Activated CD4-positive, alpha-beta T cell treated with anti-CD3 and anti-CD28 coated beads, Interleukin-2, Interleukin-6, amounts not matched to agents 100 ng/mL and 50 ng/mL, durations not matched to agents 16 hours and 8 hours (primary cell): Measurements from ENCODE around the gene METTL21C.

ENCODE experiments used
- DNase-seq: peaks from one replicate; pipeline ENCODE4 v3.0.0-alpha.2; 2020

The METTL21C gene

GRCh38 chr13:102694937-102695336, at the start of gene METTL21C:
METTL21C (minus strand) TSS chr13:102695044; CDS start chr13:102694498, 546 bp downstream.
- no peak for DNase-seq

- no peak for DNase-seq
These were observed 47.7 kb upstream of the METTL21C start for GRCh38 chr13:102742506-102742905.

DNA sequence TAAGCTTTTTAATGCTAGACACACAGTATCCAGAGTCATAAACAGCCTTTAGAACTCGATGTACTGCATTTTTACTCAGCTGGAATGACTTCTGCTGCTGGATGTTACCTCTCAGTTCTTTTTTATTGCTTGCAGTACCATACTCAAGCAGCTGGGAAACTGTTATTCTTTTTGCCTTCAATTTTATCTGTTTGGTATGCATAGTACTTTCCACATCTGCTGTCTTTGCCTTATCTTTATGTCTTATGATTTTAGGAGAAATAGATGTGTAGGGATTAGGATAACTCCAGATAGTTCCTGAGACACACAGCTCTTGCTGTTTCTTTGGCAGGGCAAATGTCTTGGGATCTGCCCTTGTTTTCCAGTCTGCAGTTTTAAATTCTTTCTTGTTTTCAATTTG, 47.3 kb upstream of the METTL21C start:
- no peak for DNase-seq

DNA sequence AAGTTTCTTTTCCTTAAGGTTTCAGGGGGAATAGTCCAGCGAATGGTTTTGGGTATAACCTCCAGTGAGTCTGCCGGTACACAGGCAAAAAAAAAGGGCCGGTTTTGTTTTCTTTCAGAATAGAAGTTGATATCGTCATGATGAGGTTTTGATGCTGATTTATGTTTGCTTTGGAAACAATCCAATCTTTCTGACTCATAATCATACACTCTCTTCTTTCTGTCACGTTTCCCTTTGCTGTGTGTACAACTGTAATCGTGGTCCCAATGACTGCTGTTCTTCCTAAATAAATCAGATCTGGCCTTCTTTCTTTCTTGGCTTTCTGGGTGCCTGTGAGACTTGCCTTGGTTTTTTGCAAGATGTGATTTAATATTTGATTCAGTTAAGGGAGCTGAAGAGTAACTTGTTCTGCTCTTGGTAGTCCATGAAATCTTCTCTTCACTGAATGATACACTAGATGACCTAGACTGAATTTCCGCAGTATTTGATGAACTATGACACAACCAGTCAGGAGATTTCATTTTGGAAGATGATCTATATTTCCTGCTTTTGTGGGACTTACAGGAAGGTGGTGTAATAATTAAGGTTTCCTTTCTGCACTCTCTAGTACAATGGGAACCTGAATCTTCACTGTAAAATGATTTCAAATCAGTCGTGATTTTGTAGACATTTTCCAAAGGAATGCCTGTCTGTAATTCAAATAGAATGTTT, 34.9 kb upstream of the METTL21C start:
- no peak for DNase-seq

GRCh38 chr13:102726430-102726829, 31.6 kb upstream of the METTL21C start:
- DNase-seq = no peak

- DNase-seq = peak; percentile 5
These were observed 30.1 kb upstream of the METTL21C start for GRCh38 chr13:102724923-102725322.

- DNase-seq = no peak
These were observed 27.0 kb upstream of the METTL21C start for GRCh38 chr13:102721800-102722231.

DNA sequence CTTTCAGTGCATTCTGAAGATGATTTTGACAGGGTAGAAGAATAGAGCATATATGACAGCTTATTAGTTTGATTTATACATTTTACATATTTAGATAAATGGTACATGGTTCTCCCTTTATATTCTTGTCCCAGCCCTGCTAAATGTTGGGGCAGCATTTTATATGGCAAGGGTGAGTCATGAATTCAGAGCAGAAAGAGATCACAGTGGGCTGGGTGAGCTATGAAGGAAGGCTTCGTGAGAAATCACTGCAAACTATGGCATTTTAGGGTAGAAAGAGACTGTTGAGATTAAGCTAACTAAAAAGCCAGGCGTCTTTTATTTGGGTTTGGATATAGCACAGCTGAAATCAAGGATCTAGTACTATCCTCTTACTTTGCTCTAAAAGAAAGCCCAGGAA, 23.9 kb upstream of the METTL21C start:
- no peak for DNase-seq

- no peak for DNase-seq
These were observed 20.6 kb upstream of the METTL21C start for GRCh38 chr13:102715447-102715846.

GRCh38 chr13:102710261-102710679, 15.4 kb upstream of the METTL21C start:
- DNase-seq = no peak

DNA sequence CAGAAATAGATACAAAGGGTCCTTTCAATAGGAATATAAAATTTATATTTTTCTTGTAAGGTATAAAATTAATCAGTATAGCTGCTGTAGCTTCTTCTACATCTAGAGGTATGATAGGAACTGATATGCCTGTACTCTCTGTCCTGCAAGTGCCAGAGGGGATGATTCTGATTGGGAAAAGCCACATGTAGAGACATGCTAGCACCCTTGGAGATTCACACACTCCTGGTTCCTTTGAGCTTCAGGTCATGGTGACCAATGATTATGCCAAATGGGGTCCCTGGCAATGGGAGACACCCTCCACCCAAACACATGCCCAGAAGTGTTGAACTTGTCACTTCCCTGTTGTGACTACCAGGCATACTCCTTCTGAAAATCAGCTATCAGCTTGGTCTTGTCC, 14.7 kb upstream of the METTL21C start:
- no peak for DNase-seq

DNA sequence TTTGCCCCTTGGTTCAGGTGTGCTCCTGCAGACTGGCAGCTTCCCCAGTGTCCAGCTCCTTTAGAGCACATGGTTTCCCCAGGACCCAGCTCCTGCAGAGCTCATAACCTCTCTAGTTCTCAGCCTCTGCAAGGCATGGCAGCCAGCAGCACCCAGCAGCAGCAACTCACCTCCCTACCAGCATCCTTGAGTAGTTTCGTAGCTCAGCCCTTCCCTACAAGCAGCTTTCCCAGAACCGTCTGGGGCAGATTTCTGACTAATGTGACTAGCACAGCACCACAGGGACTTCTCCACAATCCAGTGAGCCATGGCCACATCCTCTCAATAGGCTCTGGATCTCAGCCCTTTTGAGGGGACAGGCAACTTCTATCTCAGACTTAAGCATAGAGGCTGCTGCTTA, 14.1 kb upstream of the METTL21C start:
- DNase-seq = no peak

DNA sequence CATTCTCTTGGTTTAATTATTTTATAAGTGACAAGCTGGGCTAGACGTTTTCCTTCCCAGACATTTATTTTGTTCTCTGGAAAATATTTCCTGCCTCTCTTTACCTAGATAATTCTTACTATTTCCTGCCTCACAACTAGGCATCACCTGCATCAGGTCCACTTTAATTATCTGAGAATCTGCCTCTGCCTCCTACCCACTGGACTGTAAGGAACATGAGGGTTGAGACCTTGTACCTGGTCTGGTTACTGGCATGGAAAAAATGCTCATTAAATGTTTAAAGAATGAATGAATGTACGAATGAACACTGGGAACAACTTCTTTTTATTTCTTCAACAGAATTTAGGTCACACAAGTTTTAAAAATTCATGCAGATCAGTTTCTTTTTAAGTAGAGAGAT, 13.4 kb upstream of the METTL21C start:
- no peak for DNase-seq

DNA sequence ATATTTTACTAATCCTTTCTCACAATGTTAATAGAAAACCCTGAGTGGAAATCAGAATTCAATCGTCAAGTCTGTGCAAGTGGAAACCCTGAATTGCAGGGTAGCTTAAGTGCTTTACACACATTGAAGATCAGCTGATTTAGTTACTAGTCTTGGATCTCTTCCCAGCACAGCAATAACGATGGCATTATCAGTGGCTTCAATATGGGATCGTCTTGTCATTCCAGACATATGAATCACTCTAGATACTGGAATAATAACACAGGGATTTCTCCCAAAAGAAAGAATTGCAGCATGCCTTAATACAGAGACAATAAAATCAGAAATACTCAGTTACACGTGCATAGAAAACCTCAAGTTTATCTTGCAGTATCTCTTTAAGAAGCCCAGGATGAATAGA, 12.6 kb upstream of the METTL21C start:
- no peak for DNase-seq

GRCh38 chr13:102704238-102705058, 9.6 kb upstream of the METTL21C start:
- no peak for DNase-seq

DNA sequence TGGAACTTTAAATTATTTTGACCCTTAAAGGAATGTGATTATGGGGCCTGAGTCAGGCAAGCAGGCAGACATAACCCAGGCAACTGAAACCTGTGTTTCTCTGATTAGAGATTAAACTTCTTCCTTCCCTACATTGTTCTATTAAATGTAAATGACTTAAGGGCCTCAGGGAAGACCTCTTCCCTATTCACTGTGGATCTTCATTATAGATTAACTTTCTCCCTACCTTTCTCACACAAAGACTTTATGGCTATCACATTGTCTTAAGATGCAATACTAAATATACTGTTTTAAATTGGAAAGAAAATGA, 8.8 kb upstream of the METTL21C start:
- no peak for DNase-seq

DNA sequence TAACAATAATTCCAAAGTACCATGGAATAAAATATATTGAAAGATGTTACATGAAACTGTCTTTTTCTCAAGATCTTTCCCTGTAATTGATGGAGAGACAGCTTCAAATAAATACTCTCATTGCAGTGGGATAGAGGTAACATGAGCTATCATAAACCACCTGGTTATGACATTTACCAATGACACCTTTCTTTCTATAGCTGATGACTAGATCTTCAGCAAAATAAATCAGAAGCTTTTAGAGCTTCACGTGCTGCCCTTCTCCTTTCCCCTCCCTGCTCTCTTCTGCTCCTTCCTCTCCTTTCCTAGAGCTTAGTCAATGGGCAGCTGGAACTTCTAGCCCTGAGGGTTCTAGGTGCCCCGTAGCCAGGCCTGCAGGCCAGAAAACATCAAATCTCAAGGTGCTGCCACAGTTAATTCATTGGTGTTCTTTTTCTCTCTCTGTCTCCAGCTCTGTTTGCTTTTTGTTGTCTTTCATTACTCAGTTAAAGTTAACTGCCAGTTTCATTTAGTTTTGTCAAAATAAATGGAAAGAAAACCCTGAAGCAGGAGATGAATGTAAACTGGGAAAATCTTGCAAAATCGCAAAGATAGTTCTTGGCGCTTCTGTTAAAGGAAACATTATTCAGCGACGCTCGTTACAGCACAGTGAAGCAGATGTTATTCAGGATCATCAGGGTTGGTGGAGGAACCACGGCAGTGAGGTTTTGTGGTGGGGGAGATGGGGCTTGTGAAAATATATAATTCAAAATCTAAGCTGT, 8.3 kb upstream of the METTL21C start:
- DNase-seq = no peak

GRCh38 chr13:102701331-102701730, 6.5 kb upstream of the METTL21C start:
- no peak for DNase-seq

DNA sequence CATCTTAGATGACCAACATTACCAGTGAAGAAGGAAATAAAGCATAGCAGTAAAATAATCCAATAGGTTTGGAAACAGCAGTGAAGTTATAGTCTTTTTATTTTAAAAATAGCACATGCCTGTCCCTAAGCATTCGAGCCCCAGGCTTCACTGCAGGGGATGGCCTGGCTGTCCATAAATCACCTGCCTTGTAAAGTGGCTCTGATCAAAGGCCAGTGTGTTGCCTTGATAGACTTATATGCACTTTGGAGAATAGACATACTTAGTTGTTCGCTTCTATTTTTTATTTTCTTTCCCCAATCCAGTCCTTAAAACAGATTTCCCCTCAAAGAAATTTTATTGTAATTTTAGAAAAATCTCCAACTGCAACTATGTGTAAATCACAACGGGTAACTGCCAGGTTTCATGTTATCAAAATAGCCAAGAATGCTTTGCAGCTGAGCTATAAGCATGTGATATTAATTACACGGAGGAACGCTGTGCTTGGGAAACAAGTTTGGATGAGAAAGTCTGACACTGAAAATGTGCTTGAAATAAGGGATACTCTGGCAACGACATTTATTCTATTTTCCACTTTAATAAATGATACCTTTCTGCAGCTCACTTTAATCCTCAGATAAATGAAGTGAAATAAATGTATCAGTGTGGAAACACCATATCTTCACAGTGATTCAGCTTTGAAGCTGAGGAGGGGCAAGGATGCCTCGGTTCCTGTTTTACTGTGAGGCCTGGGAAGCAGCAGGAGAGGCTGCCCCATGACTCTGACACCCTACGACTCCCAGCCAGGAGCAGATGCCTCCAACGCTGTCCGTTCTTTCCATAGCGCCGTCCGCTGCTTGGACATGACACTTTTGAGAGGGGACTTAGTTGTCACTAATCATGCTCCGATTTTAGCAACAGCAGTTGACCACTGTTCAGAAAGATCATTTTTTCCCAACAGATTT, 5.5 kb upstream of the METTL21C start:
- DNase-seq = no peak

- no peak for DNase-seq
These were observed 4.7 kb upstream of the METTL21C start for GRCh38 chr13:102699504-102699903.

DNA sequence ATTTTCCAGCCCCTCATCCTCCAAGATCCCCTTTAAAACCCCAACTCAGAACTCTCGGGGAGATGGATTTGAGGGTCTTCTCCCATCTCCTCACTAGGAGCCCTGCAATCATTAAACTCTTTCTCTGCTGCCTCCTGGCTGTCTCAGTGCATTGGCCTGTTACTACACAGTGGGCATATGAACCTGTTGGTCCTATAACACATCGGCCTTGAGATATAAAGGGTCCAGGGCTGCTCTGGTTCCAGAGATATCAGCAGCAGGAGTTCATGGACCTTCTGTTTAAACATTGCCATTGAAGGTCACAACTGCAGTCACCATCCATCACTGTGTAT, 3.8 kb upstream of the METTL21C start:
- DNase-seq = no peak

DNA sequence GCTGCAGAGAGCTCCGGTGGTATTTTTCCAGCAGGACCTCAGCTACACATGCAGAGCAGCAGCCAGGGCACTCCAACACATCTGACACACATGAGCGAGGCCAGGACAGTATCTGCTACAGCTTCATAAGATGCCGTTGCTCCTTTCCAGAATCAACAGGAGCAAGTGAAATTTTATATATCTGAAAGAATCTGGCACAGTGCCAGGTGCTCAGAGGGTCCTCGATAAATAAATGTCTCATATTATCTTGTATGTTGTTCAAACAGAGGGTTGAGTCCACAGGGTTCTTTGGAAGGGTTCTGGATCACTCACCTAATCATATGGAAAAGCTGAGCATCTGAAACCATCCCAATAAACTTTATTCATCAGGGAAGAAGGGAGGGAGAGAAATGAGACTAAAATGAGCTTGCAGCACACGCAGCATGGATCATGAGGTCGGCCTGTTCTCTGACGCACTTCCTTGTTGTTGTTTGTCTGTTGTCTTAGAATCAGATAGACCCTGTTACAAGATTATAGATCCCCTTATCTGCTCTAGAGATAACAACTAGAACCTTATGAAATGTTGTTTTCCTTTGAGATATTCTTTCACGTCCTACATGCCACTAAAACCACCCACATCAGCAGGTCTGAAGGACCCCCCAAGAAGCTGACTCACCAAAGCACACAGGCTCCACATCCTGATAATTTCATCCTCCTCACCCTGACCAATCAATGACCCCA, 3.2 kb upstream of the METTL21C start:
- DNase-seq = no peak
